Fibroblast of lung (primary cell): ENCODE data around the gene TPM4. TPM values are rescaled to one million over a fixed set of nuclear protein-coding genes. Genes with fewer than 3 reads are reported as not detected.
A peak's percentile ranks its signal among the peaks of the same experiment; 100 is the strongest.

Experiments used
- DNase-seq, 2 donors: peaks; one replicate each; pipeline versions ENCODE4 v3.0.0 to v3.0.0-alpha.2; 2010; ENCODE audit warnings: low read depth in 2 of 2
- H2AFZ ChIP-seq: 2 replicates; pipeline ENCODE4 v1.5.1; 2012; ENCODE audit warnings: low read length, control low read depth, inconsistent platforms
- H3K27ac ChIP-seq: 2 replicates; pipeline ENCODE4 v1.5.1; 2011; ENCODE audit warnings: low read length, control low read depth; ENCODE audit not compliant: insufficient read depth
- H3K27me3 ChIP-seq: 2 replicates; pipeline ENCODE4 v1.5.1; 2011; ENCODE audit warnings: mild to moderate bottlenecking, low read length; ENCODE audit not compliant: control insufficient read depth, insufficient read depth
- H3K36me3 ChIP-seq: 2 replicates; pipeline ENCODE4 v1.5.1; 2011; ENCODE audit warnings: low read length; ENCODE audit not compliant: control insufficient read depth, insufficient read depth
- H3K4me1 ChIP-seq: 2 replicates; pipeline ENCODE4 v1.5.1; 2011; ENCODE audit warnings: low read length; ENCODE audit not compliant: control insufficient read depth, insufficient read depth; ENCODE audit errors: extremely low read depth
- H3K4me2 ChIP-seq: 2 replicates; pipeline ENCODE4 v1.5.1; 2011; ENCODE audit warnings: low read length, control low read depth; ENCODE audit not compliant: insufficient read depth; ENCODE audit errors: extremely low read depth
- H3K4me3 ChIP-seq, 4 experiments: fragments of 200-600 bp in 1 of 4; sonication (generic) in 1 of 4; replicated peaks in 1 of 4; 2 replicates each; pipeline ENCODE4 v1.5.1; 2011 to 2016; ENCODE audit warnings: low read length in 4 of 4, low read depth in 3 of 4, mild to moderate bottlenecking in 3 of 4, control low read depth in 2 of 4, inconsistent platforms in 1 of 4, mixed read lengths in 1 of 4; ENCODE audit not compliant: insufficient read depth in 1 of 4; ENCODE audit errors: control extremely low read depth in 1 of 4
- H3K79me2 ChIP-seq: 2 replicates; pipeline ENCODE4 v1.5.1; 2012; ENCODE audit warnings: mild to moderate bottlenecking, low read length, inconsistent platforms; ENCODE audit not compliant: control insufficient read depth, insufficient read depth
- H3K9ac ChIP-seq: 2 replicates; pipeline ENCODE4 v1.5.1; 2011; ENCODE audit warnings: mild to moderate bottlenecking, low read length, control low read depth; ENCODE audit not compliant: insufficient read depth
- H3K9me3 ChIP-seq: 2 replicates; pipeline ENCODE4 v1.5.1; 2012; ENCODE audit warnings: low read depth, low read length; ENCODE audit not compliant: control insufficient read depth, insufficient read depth
- H4K20me1 ChIP-seq: 2 replicates; pipeline ENCODE4 v1.5.1; 2011; ENCODE audit warnings: low read length; ENCODE audit not compliant: control insufficient read depth, insufficient read depth; ENCODE audit errors: extremely low read depth
- CTCF ChIP-seq, 2 donors: IDR thresholded peaks in 1 of 2; conservative IDR thresholded peaks in 1 of 2; 1 replicate in 1 of 2; 2 replicates in 1 of 2; pipeline ENCODE4 v1.5.1; 2011 to 2012; ENCODE audit warnings: low read length in 2 of 2, control low read depth in 1 of 2, inconsistent platforms in 1 of 2, low read depth in 1 of 2, mild to moderate bottlenecking in 1 of 2
- EZH2 ChIP-seq: IDR thresholded peaks from 2 replicates; pipeline ENCODE4 v1.5.1; 2012; ENCODE audit warnings: low read length, control low read depth, mild to moderate bottlenecking; ENCODE audit errors: missing control alignments
- polyA plus RNA-seq, 2 donors: library from polyadenylated mRNA; depleted of rRNA in 1 of 2; stranded (reverse) in 1 of 2; unstranded in 1 of 2; fragments of >200 nt; gene quantifications; 2 replicates each; pipeline ENCODE4 v1.2.1, GENCODE V29; 2011 to 2012; ENCODE audit warnings: missing spikeins in 1 of 2
- total RNA-seq: library from RNA; depleted of rRNA; stranded (reverse); fragments of >200 nt; gene quantifications from 2 replicates; pipeline ENCODE4 v1.2.1, GENCODE V29; 2014

TPM4 gene
- total and polyA plus RNA-seq, 2 donors (not counting 1 experiment from before 2014, with no cell fraction given) = 822 to 2,577 TPM

GRCh38 chr19:16091546-16092475 is 15.5 kb downstream of the TPM4 start:
- Histone ChIP-seq H3K4me3 (no peak overlapping the region), H2AFZ (no peak overlapping the region), H3K9ac (no peak overlapping the region), H3K9me3 (no peaks in the 10 kb centered on the region), H3K79me2 (peaks cover 55% of the 10 kb centered on the region), H4K20me1 (peaks cover 4% of the 10 kb centered on the region), H3K27ac (peak overlapping the region; percentile 46), H3K4me2 (no peak overlapping the region), H3K27me3 (no peaks in the 10 kb centered on the region), H3K36me3 (peaks cover 37% of the 10 kb centered on the region), H3K4me1 (peaks cover 6% of the 10 kb centered on the region)
- DNase-seq = no peak
- TF ChIP-seq CTCF (conservative IDR thresholded peaks at IDR 0.05 in 1 of 2, IDR thresholded peaks at IDR 0.05 in 1 of 2; ENCODE audit: low read depth in 1 of 2, low read length in 2 of 2) = no peak
- no peak for TF ChIP-seq EZH2

GRCh38 chr19:16094360-16095070 is 18.2 kb downstream of the TPM4 start:
- H4K20me1 ChIP-seq = no peaks in the 10 kb centered on the region
- H3K79me2 ChIP-seq = peaks cover 39% of the 10 kb centered on the region
- no peak overlapping the region for H3K4me3 ChIP-seq
- H3K4me2 ChIP-seq = no peak overlapping the region
- H3K4me1 ChIP-seq = peaks cover 2% of the 10 kb centered on the region
- no peak overlapping the region for H3K9ac ChIP-seq
- DNase-seq = peak in 1 of 2 donors; percentile 44
- H3K36me3 ChIP-seq = peaks cover 30% of the 10 kb centered on the region
- no peak overlapping the region for H2AFZ ChIP-seq
- no peaks in the 10 kb centered on the region for H3K9me3 ChIP-seq
- H3K27me3 ChIP-seq = no peaks in the 10 kb centered on the region
- TF ChIP-seq CTCF (conservative IDR thresholded peaks at IDR 0.05 in 1 of 2, IDR thresholded peaks at IDR 0.05 in 1 of 2; ENCODE audit: low read depth in 1 of 2, low read length in 2 of 2) (no peak), EZH2 (no peak)
- peak overlapping the region; percentile 16 for H3K27ac ChIP-seq

- Histone ChIP-seq H4K20me1 (no peaks in the 10 kb centered on the region), H2AFZ (no peak overlapping the region), H3K9me3 (no peaks in the 10 kb centered on the region), H3K36me3 (peaks cover 32% of the 10 kb centered on the region), H3K79me2 (peaks cover 35% of the 10 kb centered on the region), H3K9ac (no peak overlapping the region), H3K4me2 (no peak overlapping the region), H3K4me1 (peaks cover 2% of the 10 kb centered on the region), H3K4me3 (no peak overlapping the region), H3K27ac (peak overlapping the region; percentile 16), H3K27me3 (no peaks in the 10 kb centered on the region)
- TF ChIP-seq CTCF (conservative IDR thresholded peaks at IDR 0.05 in 1 of 2, IDR thresholded peaks at IDR 0.05 in 1 of 2; ENCODE audit: low read depth in 1 of 2, low read length in 2 of 2) (no peak), EZH2 (no peak)
- DNase-seq = no peak
These were observed 18.8 kb downstream of the TPM4 start for GRCh38 chr19:16095071-16095571.
